ENCODE data around the gene IL20. TPM values are rescaled to one million over a fixed set of nuclear protein-coding genes. Genes with fewer than 3 reads are reported as not detected.

IL20 gene
- polyA plus RNA-seq, 2 of the 4 experiments (the other 2 are of a cell fraction) = 0.05 TPM; not detected in 1

DNA sequence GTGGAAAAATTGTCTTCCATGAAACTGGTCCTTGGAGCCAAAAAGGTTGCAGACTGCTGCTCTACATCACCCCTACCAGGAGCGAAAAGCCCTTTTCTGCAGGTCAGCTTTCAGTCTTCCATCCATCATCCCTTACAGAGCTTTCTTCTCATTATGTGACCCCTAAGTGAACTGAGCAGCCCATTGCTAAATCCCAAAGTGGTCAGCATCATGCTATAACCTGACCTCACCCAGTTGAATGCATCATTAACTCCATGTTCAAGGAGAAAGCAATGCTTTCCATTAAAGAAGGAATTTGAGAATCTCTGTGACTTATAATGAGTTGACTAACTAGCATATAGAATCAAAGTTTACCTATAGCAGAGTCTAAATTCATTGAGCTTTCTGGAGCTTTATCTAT, 21.4 kb downstream of the IL20 start:
- POLR2A ChIA-PET = no interaction called here
- Histone ChIP-seq H3K4me2 (no peak overlapping the region), H3K4me3 (no peak overlapping the region), H3K9me3 (no peaks in the 10 kb centered on the region), H3K27ac (no peak overlapping the region), H3K4me1 (peaks cover 34% of the 10 kb centered on the region)
- CTCF ChIA-PET = interaction anchor here (1.2 to 1.7 kb wide), 2 partner anchors 25 to 95 kb away, joined by 3 to 4 read pairs; no protein-coding TSS in a partner anchor
- FAIRE-seq (no peak), ATAC-seq (no peak), DNase-seq (ENCODE audit: low read depth in 1 of 2, low spot score in 1 of 2) (no peak)
- WGBS (ENCODE audit: missing lambda C conversion rate) = 88% methylated on average over 1 of the region's 1 CpG
- no peak for TF ChIP-seq TP53 (CRISPR knock-in tag; IDR thresholded peaks at IDR 0.05)
- TF ChIP-seq HDAC2 (IDR thresholded peaks at IDR 0.05) = no peak
- no peak for TF ChIP-seq CHD2 (IDR thresholded peaks at IDR 0.05; ENCODE audit: low read length, partially characterized antibody)
- TF ChIP-seq RCOR1 (IDR thresholded peaks at IDR 0.05; ENCODE audit: low read depth, low read length) = no peak
- TF ChIP-seq GATA3 (IDR thresholded peaks at IDR 0.05; ENCODE audit: borderline replicate concordance) = no peak
- TF ChIP-seq RNF2 (IDR thresholded peaks at IDR 0.05; ENCODE audit: borderline replicate concordance, low read depth) = no peak
- TF ChIP-seq ZSCAN20 (CRISPR knock-in tag; IDR thresholded peaks at IDR 0.05) = no peak
- no peak for TF ChIP-seq RARB (CRISPR knock-in tag; IDR thresholded peaks at IDR 0.05)
- no peak for TF ChIP-seq ZC3H11A (IDR thresholded peaks at IDR 0.05)
- no peak for TF ChIP-seq BHLHE40 (IDR thresholded peaks at IDR 0.05; ENCODE audit: low read depth, low read length)
- TF ChIP-seq, protein P1, sequence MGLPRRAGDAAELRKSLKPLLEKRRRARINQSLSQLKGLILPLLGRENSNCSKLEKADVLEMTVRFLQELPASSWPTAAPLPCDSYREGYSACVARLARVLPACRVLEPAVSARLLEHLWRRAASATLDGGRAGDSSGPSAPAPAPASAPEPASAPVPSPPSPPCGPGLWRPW (IDR thresholded peaks at IDR 0.05) = no peak

DNA sequence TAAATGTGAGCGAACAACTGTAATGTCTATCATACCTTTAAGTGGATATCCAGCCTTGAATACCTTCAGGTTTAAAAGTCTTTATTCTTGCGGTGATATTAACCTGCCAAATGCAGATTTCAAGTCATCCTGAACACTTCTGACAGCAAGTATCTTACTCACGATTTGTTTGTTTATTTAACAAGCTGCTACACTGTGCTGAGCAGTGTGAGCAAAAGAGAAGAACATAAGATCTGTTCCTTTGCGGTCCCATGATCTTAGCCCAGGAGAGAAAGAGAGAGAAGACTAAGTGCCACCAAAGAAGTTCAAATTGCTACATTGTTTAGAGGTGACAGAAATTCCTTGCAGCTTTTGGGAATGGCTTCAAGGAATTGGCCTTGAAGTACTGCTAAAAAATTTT, 22.3 kb downstream of the IL20 start:
- no peak for DNase-seq (ENCODE audit: low read depth in 1 of 2, low spot score in 1 of 2)
- WGBS (ENCODE audit: missing lambda C conversion rate) = 49% methylated on average over 4 of the region's 4 CpGs
- Histone ChIP-seq H3K27ac (no peak overlapping the region), H3K4me3 (no peak overlapping the region), H3K4me2 (no peak overlapping the region), H3K4me1 (peaks cover 41% of the 10 kb centered on the region), H3K9me3 (no peaks in the 10 kb centered on the region)
- ATAC-seq = no peak
- TF ChIP-seq HEYL (CRISPR knock-in tag; IDR thresholded peaks at IDR 0.05) = no peak
- TF ChIP-seq, protein P2, sequence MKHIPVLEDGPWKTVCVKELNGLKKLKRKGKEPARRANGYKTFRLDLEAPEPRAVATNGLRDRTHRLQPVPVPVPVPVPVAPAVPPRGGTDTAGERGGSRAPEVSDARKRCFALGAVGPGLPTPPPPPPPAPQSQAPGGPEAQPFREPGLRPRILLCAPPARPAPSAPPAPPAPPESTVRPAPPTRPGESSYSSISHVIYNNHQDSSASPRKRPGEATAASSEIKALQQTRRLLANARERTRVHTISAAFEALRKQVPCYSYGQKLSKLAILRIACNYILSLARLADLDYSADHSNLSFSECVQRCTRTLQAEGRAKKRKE (CRISPR knock-in tag; IDR thresholded peaks at IDR 0.05; ENCODE audit: low read depth) = no peak
- TF ChIP-seq KDM5A (IDR thresholded peaks at IDR 0.05) = no peak
- TF ChIP-seq KDM1A (IDR thresholded peaks at IDR 0.05; ENCODE audit: low read depth) = no peak
- TF ChIP-seq TFCP2L1 (CRISPR knock-in tag; IDR thresholded peaks at IDR 0.05) = no peak
- TF ChIP-seq, protein P3, sequence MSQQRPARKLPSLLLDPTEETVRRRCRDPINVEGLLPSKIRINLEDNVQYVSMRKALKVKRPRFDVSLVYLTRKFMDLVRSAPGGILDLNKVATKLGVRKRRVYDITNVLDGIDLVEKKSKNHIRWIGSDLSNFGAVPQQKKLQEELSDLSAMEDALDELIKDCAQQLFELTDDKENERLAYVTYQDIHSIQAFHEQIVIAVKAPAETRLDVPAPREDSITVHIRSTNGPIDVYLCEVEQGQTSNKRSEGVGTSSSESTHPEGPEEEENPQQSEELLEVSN (IDR thresholded peaks at IDR 0.05; ENCODE audit: borderline replicate concordance, low read depth) = no peak
- no peak for TF ChIP-seq CBX2 (IDR thresholded peaks at IDR 0.05; ENCODE audit: borderline replicate concordance, low read depth)
- no peak for TF ChIP-seq POLR2AphosphoS2 (conservative IDR thresholded peaks at IDR 0.05; ENCODE audit: low read length)
- no peak for TF ChIP-seq POLR2A (IDR thresholded peaks at IDR 0.05; ENCODE audit: low read length)
- no peak for TF ChIP-seq PHF8 (IDR thresholded peaks at IDR 0.05; ENCODE audit: borderline replicate concordance, low read depth)
- TF ChIP-seq HOXA7 (CRISPR knock-in tag; IDR thresholded peaks at IDR 0.05) = no peak
- no peak for TF ChIP-seq SMC3 (IDR thresholded peaks at IDR 0.05)
- TF ChIP-seq NR3C1 (IDR thresholded peaks at IDR 0.05) = no peak
- TF ChIP-seq HDAC2 (IDR thresholded peaks at IDR 0.05) = no peak
- no peak for TF ChIP-seq EHMT2 (IDR thresholded peaks at IDR 0.05; ENCODE audit: low read depth)
- TF ChIP-seq, protein P4, sequence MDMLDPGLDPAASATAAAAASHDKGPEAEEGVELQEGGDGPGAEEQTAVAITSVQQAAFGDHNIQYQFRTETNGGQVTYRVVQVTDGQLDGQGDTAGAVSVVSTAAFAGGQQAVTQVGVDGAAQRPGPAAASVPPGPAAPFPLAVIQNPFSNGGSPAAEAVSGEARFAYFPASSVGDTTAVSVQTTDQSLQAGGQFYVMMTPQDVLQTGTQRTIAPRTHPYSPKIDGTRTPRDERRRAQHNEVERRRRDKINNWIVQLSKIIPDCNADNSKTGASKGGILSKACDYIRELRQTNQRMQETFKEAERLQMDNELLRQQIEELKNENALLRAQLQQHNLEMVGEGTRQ (IDR thresholded peaks at IDR 0.05) = no peak
- TF ChIP-seq RARB (CRISPR knock-in tag; IDR thresholded peaks at IDR 0.05) = no peak
- no peak for TF ChIP-seq MAFK (IDR thresholded peaks at IDR 0.05; ENCODE audit: partially characterized antibody)
- TF ChIP-seq, protein P5, sequence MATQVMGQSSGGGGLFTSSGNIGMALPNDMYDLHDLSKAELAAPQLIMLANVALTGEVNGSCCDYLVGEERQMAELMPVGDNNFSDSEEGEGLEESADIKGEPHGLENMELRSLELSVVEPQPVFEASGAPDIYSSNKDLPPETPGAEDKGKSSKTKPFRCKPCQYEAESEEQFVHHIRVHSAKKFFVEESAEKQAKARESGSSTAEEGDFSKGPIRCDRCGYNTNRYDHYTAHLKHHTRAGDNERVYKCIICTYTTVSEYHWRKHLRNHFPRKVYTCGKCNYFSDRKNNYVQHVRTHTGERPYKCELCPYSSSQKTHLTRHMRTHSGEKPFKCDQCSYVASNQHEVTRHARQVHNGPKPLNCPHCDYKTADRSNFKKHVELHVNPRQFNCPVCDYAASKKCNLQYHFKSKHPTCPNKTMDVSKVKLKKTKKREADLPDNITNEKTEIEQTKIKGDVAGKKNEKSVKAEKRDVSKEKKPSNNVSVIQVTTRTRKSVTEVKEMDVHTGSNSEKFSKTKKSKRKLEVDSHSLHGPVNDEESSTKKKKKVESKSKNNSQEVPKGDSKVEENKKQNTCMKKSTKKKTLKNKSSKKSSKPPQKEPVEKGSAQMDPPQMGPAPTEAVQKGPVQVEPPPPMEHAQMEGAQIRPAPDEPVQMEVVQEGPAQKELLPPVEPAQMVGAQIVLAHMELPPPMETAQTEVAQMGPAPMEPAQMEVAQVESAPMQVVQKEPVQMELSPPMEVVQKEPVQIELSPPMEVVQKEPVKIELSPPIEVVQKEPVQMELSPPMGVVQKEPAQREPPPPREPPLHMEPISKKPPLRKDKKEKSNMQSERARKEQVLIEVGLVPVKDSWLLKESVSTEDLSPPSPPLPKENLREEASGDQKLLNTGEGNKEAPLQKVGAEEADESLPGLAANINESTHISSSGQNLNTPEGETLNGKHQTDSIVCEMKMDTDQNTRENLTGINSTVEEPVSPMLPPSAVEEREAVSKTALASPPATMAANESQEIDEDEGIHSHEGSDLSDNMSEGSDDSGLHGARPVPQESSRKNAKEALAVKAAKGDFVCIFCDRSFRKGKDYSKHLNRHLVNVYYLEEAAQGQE (IDR thresholded peaks at IDR 0.05) = no peak
- TF ChIP-seq JUNB (IDR thresholded peaks at IDR 0.05) = no peak
- ChIA-PET POLR2A (no interaction called here), CTCF (interaction anchor here (0.6 to 1.7 kb wide), 3 partner anchors 21 to 26 kb away, joined by 4 to 5 read pairs (median 4); no protein-coding TSS in a partner anchor)
- FAIRE-seq = no peak
